ES-I3 (cell line): ENCODE measurements around the gene ANKK1.

Experiments
- H3K36me3 ChIP-seq: 2 replicates; pipeline ENCODE4 v1.6.1; 2013; ENCODE audit warnings: mild to moderate bottlenecking, low read length, control low read depth, moderate library complexity; ENCODE audit not compliant: insufficient read depth
- H3K4me1 ChIP-seq: 2 replicates; pipeline ENCODE4 v1.6.1; 2013; ENCODE audit warnings: mild to moderate bottlenecking, control low read depth, low read length; ENCODE audit not compliant: insufficient read depth
- H3K9ac ChIP-seq: 2 replicates; pipeline ENCODE4 v1.6.1; 2013; ENCODE audit warnings: low read depth, mild to moderate bottlenecking, low read length, moderate library complexity
- H3K9me3 ChIP-seq: 2 replicates; pipeline ENCODE4 v1.6.1; 2013; ENCODE audit warnings: mild to moderate bottlenecking, low read length, moderate library complexity; ENCODE audit not compliant: control insufficient read depth, insufficient read depth

Gene ANKK1

DNA sequence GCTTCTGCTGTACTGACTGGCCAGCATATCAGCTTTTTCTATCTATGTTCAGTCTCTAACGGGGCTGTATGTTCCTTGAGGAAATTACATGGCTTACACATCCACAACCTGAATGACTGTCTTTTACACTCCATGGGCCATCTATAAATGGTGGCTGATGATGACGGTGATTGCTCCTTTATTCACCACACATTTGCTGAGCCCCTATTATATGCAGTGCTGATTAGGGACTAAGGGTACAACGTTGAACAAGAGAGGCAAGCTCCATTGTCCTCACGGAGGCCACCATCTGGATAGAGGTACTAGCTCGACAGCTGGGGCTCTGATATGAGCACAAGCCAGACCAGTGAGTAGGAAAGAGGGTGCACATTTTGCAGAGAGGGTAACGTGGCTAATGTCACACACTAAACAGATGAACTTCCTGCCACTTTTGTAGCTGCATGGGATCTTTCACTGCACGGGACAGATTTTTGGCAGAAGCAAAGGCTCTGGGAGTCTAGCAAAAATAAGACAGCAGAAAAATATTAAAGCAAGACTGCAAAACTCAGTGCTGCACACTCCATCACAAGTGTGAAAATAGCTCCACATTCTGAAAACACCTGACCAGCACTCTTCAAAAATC is 57.0 kb downstream of the ANKK1 start:
- Histone ChIP-seq H3K36me3 (no peaks in the 10 kb centered on the region), H3K9me3 (no peaks in the 10 kb centered on the region), H3K4me1 (no peaks in the 10 kb centered on the region), H3K9ac (no peak overlapping the region)

DNA sequence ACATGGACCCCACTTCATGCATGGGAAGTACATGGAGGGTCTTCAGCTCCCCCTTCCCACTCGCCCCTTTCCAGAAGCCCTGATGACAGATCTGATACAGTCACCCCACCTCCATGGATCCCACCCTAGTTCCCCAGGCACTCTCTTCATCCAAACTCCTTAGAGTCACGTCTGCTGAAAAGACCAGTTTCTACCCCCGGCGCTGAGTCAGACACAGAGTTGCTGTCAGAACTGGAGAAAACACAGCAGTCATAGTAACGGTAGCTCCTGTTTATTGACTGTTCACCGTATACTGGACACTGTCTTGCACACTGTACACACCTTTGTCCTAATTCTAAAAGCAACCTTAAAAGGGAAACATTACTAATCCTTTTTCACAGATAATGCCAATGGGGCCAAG is 58.5 kb downstream of the ANKK1 start:
- Histone ChIP-seq H3K9ac (no peak overlapping the region), H3K4me1 (no peaks in the 10 kb centered on the region), H3K36me3 (no peaks in the 10 kb centered on the region), H3K9me3 (no peaks in the 10 kb centered on the region)

DNA sequence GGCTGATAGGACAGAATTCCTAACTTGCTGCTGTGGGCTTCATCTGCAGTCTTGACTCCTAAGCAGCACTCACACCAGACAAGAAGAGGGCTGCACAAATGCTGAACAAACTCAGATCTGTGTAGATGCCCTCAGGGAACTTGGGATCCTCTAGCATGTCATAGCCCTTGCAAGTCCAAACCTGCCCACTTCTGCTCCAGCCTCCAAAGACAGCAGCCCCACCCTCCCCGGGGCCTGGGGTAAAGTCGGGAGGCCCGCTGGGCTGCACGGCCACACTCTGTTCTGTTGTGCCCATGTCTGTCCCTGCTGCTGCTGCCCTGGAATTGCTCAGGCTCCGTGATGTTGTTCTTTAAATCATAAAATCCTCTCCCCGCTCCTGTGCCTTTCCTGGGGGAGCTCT is 59.4 kb downstream of the ANKK1 start:
- Histone ChIP-seq H3K4me1 (no peaks in the 10 kb centered on the region), H3K36me3 (no peaks in the 10 kb centered on the region), H3K9me3 (no peaks in the 10 kb centered on the region), H3K9ac (no peak overlapping the region)

DNA sequence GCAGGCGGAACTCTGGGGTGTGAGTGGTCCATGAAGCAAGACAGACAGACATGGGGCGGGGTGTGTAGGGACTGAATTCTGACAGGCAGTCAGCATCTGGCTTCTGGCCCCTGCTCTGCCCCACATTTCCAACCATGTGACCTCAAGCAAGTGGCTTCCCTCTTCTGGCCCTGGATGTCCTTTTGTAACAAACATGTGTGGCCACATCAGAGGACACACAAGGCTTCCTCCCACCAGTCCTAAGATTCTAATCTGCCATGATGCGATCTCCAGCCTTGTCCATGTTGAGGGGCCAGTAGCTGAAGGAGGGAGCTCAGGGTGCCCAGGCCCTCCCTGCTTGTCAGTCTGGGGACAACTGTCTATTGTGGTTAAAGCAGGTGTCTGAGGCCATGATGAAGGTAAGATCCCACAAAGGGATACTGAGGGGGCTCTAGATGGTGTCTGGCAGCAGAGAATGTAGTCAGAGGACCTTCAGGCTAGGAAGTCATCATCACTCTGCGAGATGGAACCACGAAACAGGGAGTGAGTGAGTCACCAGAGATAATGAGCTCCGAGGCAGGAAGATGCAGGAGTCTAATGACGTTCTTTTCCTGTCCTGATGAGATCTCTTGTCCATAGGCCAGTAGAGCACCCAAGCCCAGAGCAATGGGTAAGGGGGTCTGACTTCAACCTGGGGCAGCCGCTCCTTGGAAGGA is 60.2 kb downstream of the ANKK1 start:
- H3K4me1 ChIP-seq: no peaks in the 10 kb centered on the region
- no peak overlapping the region for H3K9ac ChIP-seq
- H3K9me3 ChIP-seq: no peaks in the 10 kb centered on the region
- no peaks in the 10 kb centered on the region for H3K36me3 ChIP-seq

DNA sequence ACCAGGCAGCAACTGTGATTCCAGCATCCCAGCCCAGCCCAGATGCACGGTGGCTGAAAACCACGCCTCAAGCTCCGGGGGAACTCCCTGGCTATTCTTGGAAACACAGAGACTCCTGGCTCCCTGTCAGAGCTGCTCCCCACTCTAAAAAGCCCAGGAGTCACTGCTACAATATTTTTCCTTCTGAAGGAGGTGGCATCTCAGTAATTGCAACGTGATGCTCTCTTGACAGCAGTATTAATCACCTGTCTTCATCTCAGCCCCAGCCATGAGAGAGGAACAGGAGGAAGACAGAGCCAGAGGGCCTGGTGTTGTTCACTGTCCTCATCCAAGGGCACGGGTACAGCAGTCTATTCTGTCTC is 60.7 kb downstream of the ANKK1 start:
- no peak overlapping the region for H3K9ac ChIP-seq
- no peaks in the 10 kb centered on the region for H3K4me1 ChIP-seq
- no peaks in the 10 kb centered on the region for H3K36me3 ChIP-seq
- H3K9me3 ChIP-seq: no peaks in the 10 kb centered on the region

DNA sequence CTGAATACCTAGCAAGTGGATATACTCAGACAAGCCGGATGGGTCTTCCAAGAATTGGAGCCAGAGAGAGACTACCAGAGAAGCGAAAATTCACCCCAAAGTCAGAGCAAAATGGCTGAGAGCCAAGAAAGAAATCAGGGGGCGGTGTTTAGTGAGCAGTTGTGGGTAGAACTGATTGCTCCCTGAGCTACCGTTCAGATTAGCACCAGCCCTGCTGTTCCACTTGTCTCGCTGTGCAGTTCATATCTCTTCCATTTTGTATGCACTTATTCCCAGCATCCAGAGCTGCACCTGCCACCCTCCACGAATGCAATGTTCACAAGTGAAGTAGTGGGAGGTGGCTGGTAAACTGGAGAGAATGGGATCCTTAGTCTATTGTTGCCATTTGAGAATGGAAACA is 62.2 kb downstream of the ANKK1 start:
- Histone ChIP-seq H3K36me3 (no peaks in the 10 kb centered on the region), H3K9me3 (no peaks in the 10 kb centered on the region), H3K9ac (no peak overlapping the region), H3K4me1 (no peaks in the 10 kb centered on the region)
